CD14-positive monocyte (primary cell): Measurements from ENCODE around the gene APC2. TPM values are rescaled to one million over a fixed set of nuclear protein-coding genes. Genes with fewer than 3 reads are reported as not detected.

Source experiments
- DNase-seq, 3 donors: peaks; one replicate each; pipeline ENCODE4 v3.0.0-alpha.2; 2011 to 2022
- H2AFZ ChIP-seq: 2 replicates; pipeline ENCODE4 v1.6.0; 2012; ENCODE audit warnings: mild to moderate bottlenecking, low read depth, low read length, inconsistent platforms; ENCODE audit not compliant: insufficient read depth, poor library complexity, severe bottlenecking
- H3K27ac ChIP-seq, 2 donors: 1 replicate in 1 of 2; 2 replicates in 1 of 2; pipeline ENCODE4 v1.5.1; 2012 to 2013; ENCODE audit warnings: low read length in 2 of 2, control low read depth in 1 of 2, inconsistent platforms in 1 of 2, low read depth in 1 of 2, mild to moderate bottlenecking in 1 of 2
- H3K27me3 ChIP-seq, 2 donors: one replicate each; pipeline versions ENCODE4 v1.6.0 to v1.6.1; 2011 to 2013; ENCODE audit warnings: low read length in 2 of 2; ENCODE audit not compliant: control insufficient read depth in 2 of 2, insufficient read depth in 2 of 2
- H3K36me3 ChIP-seq, 2 donors: replicated peaks in 1 of 2; 1 replicate in 1 of 2; 2 replicates in 1 of 2; pipeline versions ENCODE4 v1.5.1 to v1.6.1; 2012 to 2013; ENCODE audit warnings: low read length in 2 of 2, control low read depth in 1 of 2, inconsistent platforms in 1 of 2, mild to moderate bottlenecking in 1 of 2; ENCODE audit not compliant: insufficient read depth in 2 of 2, control insufficient read depth in 1 of 2
- H3K4me1 ChIP-seq, 2 donors: 1 replicate in 1 of 2; 2 replicates in 1 of 2; pipeline versions ENCODE4 v1.5.1 to v1.6.1; 2012 to 2013; ENCODE audit warnings: low read length in 2 of 2, control low read depth in 1 of 2, inconsistent platforms in 1 of 2, mild to moderate bottlenecking in 1 of 2, moderate library complexity in 1 of 2; ENCODE audit not compliant: insufficient read depth in 2 of 2, control insufficient read depth in 1 of 2
- H3K4me2 ChIP-seq: replicated peaks from 2 replicates; pipeline ENCODE3; 2012; ENCODE audit warnings: low read length, moderate library complexity, mild to moderate bottlenecking; ENCODE audit not compliant: poor library complexity, severe bottlenecking; ENCODE audit errors: extremely low read depth
- H3K4me3 ChIP-seq, 3 experiments: fragments of 200-600 bp in 1 of 3; sonication (generic) in 1 of 3; replicated peaks in 1 of 3; 1 replicate in 2 of 3; 2 replicates in 1 of 3; pipeline ENCODE4 v1.5.1; 2011 to 2013; ENCODE audit warnings: low read length in 3 of 3, mild to moderate bottlenecking in 3 of 3, control low read depth in 2 of 3, low read depth in 2 of 3, inconsistent platforms in 1 of 3, moderate library complexity in 1 of 3
- H3K79me2 ChIP-seq: 2 replicates; pipeline ENCODE4 v1.6.0; 2012; ENCODE audit warnings: mild to moderate bottlenecking, control low read depth, inconsistent platforms, low read length, moderate library complexity; ENCODE audit not compliant: insufficient read depth
- H3K9ac ChIP-seq: 2 replicates; pipeline ENCODE4 v1.6.0; 2017; ENCODE audit warnings: low read length, mild to moderate bottlenecking; ENCODE audit not compliant: insufficient read depth, poor library complexity, severe bottlenecking
- H3K9me3 ChIP-seq, 2 donors: replicated peaks in 1 of 2; 1 replicate in 1 of 2; 2 replicates in 1 of 2; pipeline versions ENCODE4 v1.5.1 to v1.6.1; 2012 to 2013; ENCODE audit warnings: low read length in 2 of 2, control low read depth in 1 of 2; ENCODE audit not compliant: control insufficient read depth in 1 of 2, insufficient read depth in 1 of 2
- H4K20me1 ChIP-seq: 2 replicates; pipeline ENCODE4 v1.6.0; 2012; ENCODE audit warnings: mild to moderate bottlenecking, low read length, control low read depth, moderate library complexity; ENCODE audit not compliant: insufficient read depth
- H3K27ac Mint-ChIP-seq, 7 donors: one replicate each; pipeline ENCODE4 v1.8.0; 2020; ENCODE audit warnings: mild to moderate bottlenecking in 7 of 7, mixed read lengths in 7 of 7, moderate library complexity in 6 of 7, inconsistent platforms in 2 of 7
- H3K27me3 Mint-ChIP-seq, 3 donors: one replicate each; pipeline ENCODE4 v1.8.0; 2021 to 2022; ENCODE audit warnings: low read depth in 3 of 3, mild to moderate bottlenecking in 3 of 3, mixed read lengths in 3 of 3, moderate library complexity in 3 of 3, inconsistent platforms in 1 of 3
- H3K36me3 Mint-ChIP-seq, 2 donors: one replicate each; pipeline ENCODE4 v1.8.0; 2020; ENCODE audit warnings: mixed read lengths in 2 of 2, inconsistent platforms in 1 of 2, mild to moderate bottlenecking in 1 of 2
- H3K4me1 Mint-ChIP-seq: one replicate; pipeline ENCODE4 v1.8.0; 2020; ENCODE audit warnings: mild to moderate bottlenecking, mixed read lengths
- H3K4me3 Mint-ChIP-seq, 2 donors: one replicate each; pipeline ENCODE4 v1.8.0; 2020; ENCODE audit warnings: mild to moderate bottlenecking in 2 of 2, mixed read lengths in 2 of 2, moderate library complexity in 1 of 2
- H3K9me3 Mint-ChIP-seq, 7 donors: one replicate each; pipeline ENCODE4 v1.8.0; 2020 to 2022; ENCODE audit warnings: mixed read lengths in 7 of 7, mild to moderate bottlenecking in 6 of 7, moderate library complexity in 6 of 7, inconsistent platforms in 2 of 7
- WGBS: methylation state at CpG from one replicate; pipeline ENCODE4 v1.1.5; 2013; ENCODE audit warnings: missing lambda C conversion rate; ENCODE audit not compliant: insufficient coverage; 5-methylcytosine and 5-hydroxymethylcytosine counted together
- intact Hi-C, 2 donors: fragments of 100-400 bp; cut with micrococcal nuclease; formaldehyde crosslinking; loops; one replicate each; pipeline versions ENCODE4 v1.15.0 to v1.15.1; 2023
- polyA plus RNA-seq, 3 donors: library from polyadenylated mRNA; depleted of rRNA in 1 of 3; unstranded in 2 of 3; stranded (reverse) in 1 of 3; fragments of 300-500 nt in 2 of 3; fragments of >200 nt in 1 of 3; fragmentation: Illumina TruSeq in 2 of 3; gene quantifications; 1 replicate in 2 of 3; 2 replicates in 1 of 3; pipeline ENCODE4 v1.2.3, GENCODE V29; 2012 to 2021
- TF ChIP-seq, protein P1 (sequence below): fragments of 200-600 bp; IDR thresholded peaks from one replicate; pipeline ENCODE4 v1.8.0; 2022; ENCODE audit warnings: antibody characterized with exemption, mild to moderate bottlenecking

APC2 gene
- polyA plus RNA-seq, 3 donors: 0.04 TPM; not detected in 2

DNA sequence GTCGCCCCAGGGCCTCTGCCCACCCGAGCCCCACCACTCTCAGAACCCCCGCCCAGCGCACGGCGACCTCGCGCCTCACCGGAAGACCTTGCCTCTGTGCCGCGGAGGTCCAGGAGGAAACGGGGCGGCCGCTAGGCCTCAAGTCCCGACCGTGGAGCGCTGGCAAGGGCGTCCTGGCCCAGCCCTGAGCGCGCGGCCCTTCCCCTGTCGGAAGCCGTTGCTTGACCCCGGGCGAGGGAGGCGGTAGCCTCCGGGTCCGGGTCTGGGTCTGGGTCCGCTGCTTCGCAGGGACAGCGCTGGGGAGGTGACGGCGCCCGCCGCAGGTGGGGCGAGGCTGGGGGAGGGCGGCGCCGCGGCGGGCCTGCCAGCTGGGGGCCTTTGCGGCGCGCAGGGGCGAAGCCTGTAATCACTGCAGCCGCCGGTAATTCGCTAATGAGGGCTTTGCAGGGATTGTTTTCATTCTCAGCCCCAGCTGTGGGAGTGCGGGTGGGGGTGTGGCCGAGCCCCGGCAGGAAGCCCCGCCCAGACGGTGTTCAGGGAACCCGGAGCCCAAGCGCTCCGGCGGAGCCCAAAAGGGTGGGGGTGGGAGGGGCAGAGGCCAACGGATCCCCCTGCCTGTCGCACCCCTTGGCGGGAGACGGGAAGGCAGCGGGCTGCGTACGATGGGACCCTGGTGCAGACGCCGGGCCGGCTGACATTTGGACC, 20.5 kb downstream of the APC2 start:
- Histone ChIP-seq H4K20me1 (peaks cover 95% of the 10 kb centered on the region), H3K27ac (no peak overlapping the region), H3K36me3 (peaks cover 8 to 9% of the 10 kb centered on the region in 2 donors), H3K4me3 (peak overlapping the region in 1 of 3 experiments; percentile 61), H3K4me2 (peak overlapping the region; percentile 63), H2AFZ (no peak overlapping the region), H3K9ac (peak overlapping the region; percentile 36), H3K27me3 (peaks cover 55 to 66% of the 10 kb centered on the region in 2 donors), H3K4me1 (peaks cover 25 to 38% of the 10 kb centered on the region in 2 donors), H3K79me2 (no peaks in the 10 kb centered on the region), H3K9me3 (peaks cover 8 to 17% of the 10 kb centered on the region in 2 donors)
- WGBS: under 1% methylated on average over 66 of the region's 67 CpGs
- TF ChIP-seq, protein P1, sequence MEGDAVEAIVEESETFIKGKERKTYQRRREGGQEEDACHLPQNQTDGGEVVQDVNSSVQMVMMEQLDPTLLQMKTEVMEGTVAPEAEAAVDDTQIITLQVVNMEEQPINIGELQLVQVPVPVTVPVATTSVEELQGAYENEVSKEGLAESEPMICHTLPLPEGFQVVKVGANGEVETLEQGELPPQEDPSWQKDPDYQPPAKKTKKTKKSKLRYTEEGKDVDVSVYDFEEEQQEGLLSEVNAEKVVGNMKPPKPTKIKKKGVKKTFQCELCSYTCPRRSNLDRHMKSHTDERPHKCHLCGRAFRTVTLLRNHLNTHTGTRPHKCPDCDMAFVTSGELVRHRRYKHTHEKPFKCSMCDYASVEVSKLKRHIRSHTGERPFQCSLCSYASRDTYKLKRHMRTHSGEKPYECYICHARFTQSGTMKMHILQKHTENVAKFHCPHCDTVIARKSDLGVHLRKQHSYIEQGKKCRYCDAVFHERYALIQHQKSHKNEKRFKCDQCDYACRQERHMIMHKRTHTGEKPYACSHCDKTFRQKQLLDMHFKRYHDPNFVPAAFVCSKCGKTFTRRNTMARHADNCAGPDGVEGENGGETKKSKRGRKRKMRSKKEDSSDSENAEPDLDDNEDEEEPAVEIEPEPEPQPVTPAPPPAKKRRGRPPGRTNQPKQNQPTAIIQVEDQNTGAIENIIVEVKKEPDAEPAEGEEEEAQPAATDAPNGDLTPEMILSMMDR: no peak
- H3K27ac Mint-ChIP-seq: no peak overlapping the region
- H3K4me1 Mint-ChIP-seq: peaks cover 19% of the 10 kb centered on the region
- intact Hi-C loops: no loop called here
- H3K36me3 Mint-ChIP-seq: peaks cover 8 to 13% of the 10 kb centered on the region in 2 donors
- no peak for DNase-seq
- H3K9me3 Mint-ChIP-seq: peaks cover 0 to 19% (median 2%) of the 10 kb centered on the region in 7 donors
- peak overlapping the region; percentile 41 to 85 for H3K4me3 Mint-ChIP-seq
- peaks cover 42 to 85% (median 59%) of the 10 kb centered on the region in 3 donors for H3K27me3 Mint-ChIP-seq

DNA sequence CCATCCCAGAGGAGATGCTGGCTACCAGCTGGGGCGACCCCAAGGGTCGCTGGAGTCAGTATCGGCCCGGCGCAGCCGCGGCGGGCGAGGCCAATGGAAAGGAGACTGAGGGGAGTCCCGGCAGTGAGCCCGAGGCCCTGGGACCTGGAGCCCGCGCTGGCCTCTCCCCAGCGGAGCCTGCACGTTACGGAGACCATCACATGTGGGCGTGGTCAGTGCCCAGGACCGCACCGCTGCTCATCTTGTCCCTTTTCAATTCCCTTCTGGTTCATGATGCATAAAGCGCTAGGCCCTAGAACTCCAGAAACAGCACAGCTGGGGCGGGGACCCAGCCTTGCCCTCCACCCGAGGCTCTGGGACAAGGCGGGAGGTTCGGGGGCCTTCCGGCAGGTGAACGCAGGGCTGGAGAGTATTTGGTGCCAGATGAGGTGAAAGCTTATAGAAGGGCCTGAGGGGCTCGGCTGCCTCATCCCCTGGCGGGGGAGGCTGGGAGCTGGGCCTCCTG, 21.1 kb downstream of the APC2 start:
- peaks cover 6% of the 10 kb centered on the region for H3K79me2 ChIP-seq
- TF ChIP-seq, protein P1: peak; percentile 15
- peaks cover 25 to 32% of the 10 kb centered on the region in 2 donors for H3K4me1 ChIP-seq
- H3K27ac Mint-ChIP-seq: no peak overlapping the region
- H3K4me3 ChIP-seq: peak overlapping the region in 2 of 3 experiments; percentile 2 to 61
- peaks cover 14 to 15% of the 10 kb centered on the region in 2 donors for H3K36me3 ChIP-seq
- H3K4me2 ChIP-seq: peak overlapping the region; percentile 63
- intact Hi-C loops: no loop called here
- H2AFZ ChIP-seq: no peak overlapping the region
- peaks cover 52 to 63% of the 10 kb centered on the region in 2 donors for H3K27me3 ChIP-seq
- peak overlapping the region in 1 of 2 donors; percentile 85 for H3K4me3 Mint-ChIP-seq
- 9% methylated on average over 28 of the region's 28 CpGs for WGBS
- peaks cover 39 to 80% (median 59%) of the 10 kb centered on the region in 3 donors for H3K27me3 Mint-ChIP-seq
- no peak overlapping the region for H3K27ac ChIP-seq
- peaks cover 95% of the 10 kb centered on the region for H4K20me1 ChIP-seq
- H3K4me1 Mint-ChIP-seq: peaks cover 19% of the 10 kb centered on the region
- peak overlapping the region; percentile 36 for H3K9ac ChIP-seq
- H3K9me3 ChIP-seq: peaks cover 8 to 17% of the 10 kb centered on the region in 2 donors
- peaks cover 0 to 19% (median 2%) of the 10 kb centered on the region in 7 donors for H3K9me3 Mint-ChIP-seq
- H3K36me3 Mint-ChIP-seq: peaks cover 11 to 19% of the 10 kb centered on the region in 2 donors
- DNase-seq: no peak
